ENCODE measurements around the gene MOSMO.

Gene MOSMO

GRCh38 chr16:21964353-21964752 is 43.6 kb upstream of the MOSMO start:
- Histone ChIP-seq H3K9me3 (ENCODE audit: insufficient read depth, low read length) (no peaks in the 10 kb centered on the region), H3K4me3 (ENCODE audit: low read length) (no peak overlapping the region), H3K79me2 (ENCODE audit: low read length) (no peaks in the 10 kb centered on the region), H2AFZ (ENCODE audit: low read depth, low read length) (no peak overlapping the region), H3K4me1 (ENCODE audit: low read length) (no peaks in the 10 kb centered on the region), H4K20me1 (ENCODE audit: insufficient read depth, low read length) (no peaks in the 10 kb centered on the region), H3K36me3 (replicated peaks; ENCODE audit: low read depth, low read length) (peaks cover 55% of the 10 kb centered on the region), H3K9ac (ENCODE audit: low read length) (no peak overlapping the region), H3K4me2 (ENCODE audit: low read length) (no peak overlapping the region), H3K27me3 (ENCODE audit: low read depth, low read length) (no peaks in the 10 kb centered on the region), H3K27ac (ENCODE audit: low read length) (no peak overlapping the region)
- TF ChIP-seq EZH2phosphoT487 (IDR thresholded peaks at IDR 0.05; ENCODE audit: low read depth) (no peak), CTCF (IDR thresholded peaks at IDR 0.05; ENCODE audit: low read depth, low read length) (no peak)

GRCh38 chr16:21971856-21972255 is 36.1 kb upstream of the MOSMO start:
- Histone ChIP-seq H3K9ac (ENCODE audit: low read length) (no peak overlapping the region), H3K4me2 (ENCODE audit: low read length) (no peak overlapping the region), H3K27ac (ENCODE audit: low read length) (no peak overlapping the region), H3K4me1 (ENCODE audit: low read length) (no peaks in the 10 kb centered on the region), H3K4me3 (ENCODE audit: low read length) (no peak overlapping the region), H3K27me3 (ENCODE audit: low read depth, low read length) (no peaks in the 10 kb centered on the region), H3K79me2 (ENCODE audit: low read length) (no peaks in the 10 kb centered on the region), H3K9me3 (ENCODE audit: insufficient read depth, low read length) (no peaks in the 10 kb centered on the region), H4K20me1 (ENCODE audit: insufficient read depth, low read length) (no peaks in the 10 kb centered on the region), H3K36me3 (replicated peaks; ENCODE audit: low read depth, low read length) (peaks cover 75% of the 10 kb centered on the region), H2AFZ (ENCODE audit: low read depth, low read length) (no peak overlapping the region)
- TF ChIP-seq CTCF (IDR thresholded peaks at IDR 0.05; ENCODE audit: low read depth, low read length), result no peak
- TF ChIP-seq EZH2phosphoT487 (IDR thresholded peaks at IDR 0.05; ENCODE audit: low read depth), result no peak

DNA sequence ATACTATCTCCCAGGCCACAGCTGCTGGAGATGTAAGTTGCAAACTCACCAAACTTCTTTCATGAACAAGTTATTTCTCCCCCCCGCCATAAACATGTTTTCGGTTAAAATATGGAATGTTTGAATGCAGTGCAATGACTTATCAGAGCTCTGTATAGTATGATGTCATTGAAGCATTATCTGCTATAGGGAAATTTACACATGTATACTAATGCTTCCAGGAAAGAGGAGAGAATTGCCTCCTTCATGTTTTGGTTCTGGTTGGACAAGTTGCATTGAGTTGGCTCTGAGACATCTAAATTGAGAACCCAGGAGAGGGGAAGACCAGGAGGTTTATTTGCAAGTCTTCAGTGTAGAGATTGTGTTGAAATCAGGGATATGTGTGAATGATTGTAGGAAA is 34.0 kb upstream of the MOSMO start:
- Histone ChIP-seq H4K20me1 (ENCODE audit: insufficient read depth, low read length) (no peaks in the 10 kb centered on the region; the same call in 1 of the 2 replicates), H3K4me1 (ENCODE audit: low read length) (no peaks in the 10 kb centered on the region), H3K4me2 (ENCODE audit: low read length) (no peak overlapping the region), H3K79me2 (ENCODE audit: low read length) (no peaks in the 10 kb centered on the region), H2AFZ (ENCODE audit: low read depth, low read length) (no peak overlapping the region), H3K9ac (ENCODE audit: low read length) (no peak overlapping the region), H3K27me3 (ENCODE audit: low read depth, low read length) (no peaks in the 10 kb centered on the region), H3K9me3 (ENCODE audit: insufficient read depth, low read length) (no peaks in the 10 kb centered on the region), H3K4me3 (ENCODE audit: low read length) (no peak overlapping the region), H3K27ac (ENCODE audit: low read length) (no peak overlapping the region), H3K36me3 (replicated peaks; ENCODE audit: low read depth, low read length) (peaks cover 80% of the 10 kb centered on the region)
- TF ChIP-seq EZH2phosphoT487 (IDR thresholded peaks at IDR 0.05; ENCODE audit: low read depth), result no peak
- no peak for TF ChIP-seq CTCF (IDR thresholded peaks at IDR 0.05; ENCODE audit: low read depth, low read length)

- no peaks in the 10 kb centered on the region for H3K79me2 ChIP-seq (ENCODE audit: low read length)
- no peak for TF ChIP-seq CTCF (IDR thresholded peaks at IDR 0.05; ENCODE audit: low read depth, low read length)
- TF ChIP-seq EZH2phosphoT487 (IDR thresholded peaks at IDR 0.05; ENCODE audit: low read depth), result no peak
- H3K27ac ChIP-seq (ENCODE audit: low read length), result no peak overlapping the region
Observed at GRCh38 chr16:21980032-21980431, 27.9 kb upstream of the MOSMO start.

More at GRCh38 chr16:21980032-21980431, 27.9 kb upstream of the MOSMO start:
- Histone ChIP-seq H3K4me1 (ENCODE audit: low read length) (no peaks in the 10 kb centered on the region), H3K36me3 (replicated peaks; ENCODE audit: low read depth, low read length) (peaks cover 87% of the 10 kb centered on the region), H2AFZ (ENCODE audit: low read depth, low read length) (no peak overlapping the region), H3K4me3 (ENCODE audit: low read length) (no peak overlapping the region), H3K27me3 (ENCODE audit: low read depth, low read length) (no peaks in the 10 kb centered on the region), H3K4me2 (ENCODE audit: low read length) (no peak overlapping the region), H4K20me1 (ENCODE audit: insufficient read depth, low read length) (no peaks in the 10 kb centered on the region; the same call in 1 of the 2 replicates), H3K9ac (ENCODE audit: low read length) (no peak overlapping the region), H3K9me3 (ENCODE audit: insufficient read depth, low read length) (no peaks in the 10 kb centered on the region)
